ENCODE results near the gene MRPS14. TPM values are rescaled to one million over a fixed set of nuclear protein-coding genes. Genes with fewer than 3 reads are reported as not detected.

Gene MRPS14
- total and polyA plus RNA-seq, 9 of the 15 experiments (the other 6 are each of a cell fraction or from before 2014, with no cell fraction given) = 38.1 to 231 (median 54.9) TPM

GRCh38 chr1:174998569-174999215, 24.5 kb downstream of the MRPS14 start (continued):
- peak; percentile 89 for TF ChIP-seq ZNF609 (CRISPR knock-in tag; IDR thresholded peaks at IDR 0.05; ENCODE audit: borderline replicate concordance)
- TF ChIP-seq PHF21A (IDR thresholded peaks at IDR 0.05; ENCODE audit: borderline replicate concordance, low read depth) = 0 out of 2 replicates have a peak, but pooled peaks have one; percentile 20
- no peak for TF ChIP-seq RFX5 (IDR thresholded peaks at IDR 0.05; ENCODE audit: low read depth, low read length)
- no peak for TF ChIP-seq SIN3B (IDR thresholded peaks at IDR 0.05; ENCODE audit: low read depth)
- 0 out of 2 replicates have a peak, but pooled peaks have one; percentile 60 for TF ChIP-seq HDAC8 (tag; IDR thresholded peaks at IDR 0.05)
- no peak for TF ChIP-seq GABPB2 (CRISPR knock-in tag; conservative IDR thresholded peaks at IDR 0.05)
- peak; percentile 71; the same call in 1 of the 2 replicates for TF ChIP-seq REST (IDR thresholded peaks at IDR 0.05; ENCODE audit: borderline replicate concordance)
- TF ChIP-seq REST (CRISPR knock-in tag; IDR thresholded peaks at IDR 0.05; ENCODE audit: low read depth) = no peak
- TF ChIP-seq, protein P1, sequence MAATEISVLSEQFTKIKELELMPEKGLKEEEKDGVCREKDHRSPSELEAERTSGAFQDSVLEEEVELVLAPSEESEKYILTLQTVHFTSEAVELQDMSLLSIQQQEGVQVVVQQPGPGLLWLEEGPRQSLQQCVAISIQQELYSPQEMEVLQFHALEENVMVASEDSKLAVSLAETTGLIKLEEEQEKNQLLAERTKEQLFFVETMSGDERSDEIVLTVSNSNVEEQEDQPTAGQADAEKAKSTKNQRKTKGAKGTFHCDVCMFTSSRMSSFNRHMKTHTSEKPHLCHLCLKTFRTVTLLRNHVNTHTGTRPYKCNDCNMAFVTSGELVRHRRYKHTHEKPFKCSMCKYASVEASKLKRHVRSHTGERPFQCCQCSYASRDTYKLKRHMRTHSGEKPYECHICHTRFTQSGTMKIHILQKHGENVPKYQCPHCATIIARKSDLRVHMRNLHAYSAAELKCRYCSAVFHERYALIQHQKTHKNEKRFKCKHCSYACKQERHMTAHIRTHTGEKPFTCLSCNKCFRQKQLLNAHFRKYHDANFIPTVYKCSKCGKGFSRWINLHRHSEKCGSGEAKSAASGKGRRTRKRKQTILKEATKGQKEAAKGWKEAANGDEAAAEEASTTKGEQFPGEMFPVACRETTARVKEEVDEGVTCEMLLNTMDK (IDR thresholded peaks at IDR 0.05; ENCODE audit: borderline replicate concordance, insufficient read depth, low read depth, low read length, poor library complexity, severe bottlenecking) = peak; percentile 77
- peak; percentile 46; the same call in 1 of the 2 replicates for TF ChIP-seq OTX1 (CRISPR knock-in tag; IDR thresholded peaks at IDR 0.05)
- peak; percentile 72; the same call in 1 of the 2 replicates for TF ChIP-seq EHMT2 (IDR thresholded peaks at IDR 0.05)

Measured in K562 (cell line).